Loucy (cell line): ENCODE data around the gene MGAT1.
"Not testable (repeated sequence)": the region's sequence is repeated elsewhere in the genome, so short reads cannot be mapped to it uniquely, and the experiment has no call there.

Experiments used
- H2AFZ ChIP-seq: fragments of 200-600 bp; sonication (generic); 2 replicates; pipeline ENCODE4 v1.6.0; 2016; ENCODE audit warnings: antibody characterized with exemption, mild to moderate bottlenecking, low read length, moderate library complexity
- H3F3A ChIP-seq: fragments of 200-600 bp; 2 replicates; pipeline ENCODE4 v1.6.0; 2016; ENCODE audit warnings: antibody characterized with exemption, low read depth, mild to moderate bottlenecking
- H3K27me3 ChIP-seq: fragments of 200-600 bp; sonication (generic); 2 replicates; pipeline ENCODE4 v1.6.1; 2014; ENCODE audit warnings: low read length, mild to moderate bottlenecking; ENCODE audit not compliant: insufficient read depth, poor library complexity, severe bottlenecking
- H3K36me3 ChIP-seq: fragments of 200-600 bp; sonication (generic); 2 replicates; pipeline ENCODE4 v1.6.1; 2016; ENCODE audit warnings: low read length; ENCODE audit not compliant: insufficient read depth
- H3K4me1 ChIP-seq: fragments of 200-600 bp; sonication (generic); 2 replicates; pipeline ENCODE4 v1.5.1; 2014; ENCODE audit warnings: low read length, mild to moderate bottlenecking; ENCODE audit not compliant: insufficient read depth, poor library complexity, severe bottlenecking
- H3K4me2 ChIP-seq: fragments of 200-600 bp; sonication (generic); 2 replicates; pipeline ENCODE4 v1.6.0; 2014; ENCODE audit warnings: antibody characterized with exemption, low read length, low read depth, mild to moderate bottlenecking; ENCODE audit not compliant: poor library complexity, severe bottlenecking
- H3K4me3 ChIP-seq: fragments of 200-600 bp; sonication (generic); 2 replicates; pipeline ENCODE4 v1.5.1; 2014; ENCODE audit warnings: low read length, mild to moderate bottlenecking, mixed read lengths; ENCODE audit not compliant: poor library complexity, severe bottlenecking
- H3K79me2 ChIP-seq: fragments of 200-600 bp; sonication (generic); 2 replicates; pipeline ENCODE4 v1.6.1; 2014; ENCODE audit warnings: low read length; ENCODE audit not compliant: insufficient read depth
- H3K9ac ChIP-seq: fragments of 200-600 bp; sonication (generic); 2 replicates; pipeline ENCODE4 v1.6.0; 2014; ENCODE audit warnings: mild to moderate bottlenecking, low read depth, low read length, moderate library complexity; ENCODE audit not compliant: poor library complexity, severe bottlenecking
- H3K9me2 ChIP-seq: fragments of 200-600 bp; sonication (generic); replicated peaks from 2 replicates; pipeline ENCODE4 v1.6.1; 2016; ENCODE audit warnings: low read depth, low read length, mixed read lengths
- H3K9me3 ChIP-seq: fragments of 200-600 bp; sonication (generic); 2 replicates; pipeline ENCODE4 v1.6.1; 2014; ENCODE audit warnings: mild to moderate bottlenecking, antibody characterized with exemption, low read length, low read depth; ENCODE audit not compliant: insufficient read depth
- H4K20me1 ChIP-seq: fragments of 200-600 bp; sonication (generic); 2 replicates; pipeline ENCODE4 v1.6.0; 2014; ENCODE audit warnings: antibody characterized with exemption, low read length, mild to moderate bottlenecking; ENCODE audit not compliant: insufficient read depth, poor library complexity, severe bottlenecking
- EZH2phosphoT487 ChIP-seq: fragments of 200-600 bp; IDR thresholded peaks from 2 replicates; pipeline ENCODE4 v1.6.1; 2018; ENCODE audit warnings: antibody characterized with exemption, mild to moderate bottlenecking, moderate library complexity, borderline replicate concordance
- TF ChIP-seq, protein P1 (sequence below): fragments of 200-600 bp; sonication (generic); conservative IDR thresholded peaks from 2 replicates; pipeline ENCODE4 v1.5.1; 2014; ENCODE audit warnings: mild to moderate bottlenecking, antibody characterized with exemption, low read length

MGAT1 gene

DNA sequence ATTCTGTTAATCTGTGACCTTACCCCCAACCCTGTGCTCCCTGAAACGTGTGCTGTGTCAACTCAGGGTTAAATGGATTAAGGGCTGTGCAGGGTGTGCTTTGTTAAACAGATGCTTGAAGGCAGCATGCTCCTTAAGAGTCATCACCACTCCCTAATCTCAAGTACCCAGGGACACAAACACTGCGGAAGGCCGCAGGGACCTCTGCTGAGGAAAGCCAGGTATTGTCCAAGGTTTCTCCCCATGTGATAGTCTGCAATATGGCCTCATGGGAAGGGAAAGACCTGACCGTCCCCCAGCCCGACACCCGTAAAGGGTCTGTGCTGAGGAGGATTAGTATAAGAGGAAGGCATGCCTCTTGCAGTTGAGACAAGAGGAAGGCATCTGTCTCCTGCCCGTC, 24.8 kb upstream of the MGAT1 start:
- not testable (repeated sequence) for H3K4me3 ChIP-seq, H4K20me1 ChIP-seq, H3K9me3 ChIP-seq, H3K4me1 ChIP-seq, H3K36me3 ChIP-seq, H2AFZ ChIP-seq, H3F3A ChIP-seq, H3K27me3 ChIP-seq, H3K9ac ChIP-seq, H3K9me2 ChIP-seq, H3K4me2 ChIP-seq
- peaks cover 21% of the 10 kb centered on the region for H3K79me2 ChIP-seq

DNA sequence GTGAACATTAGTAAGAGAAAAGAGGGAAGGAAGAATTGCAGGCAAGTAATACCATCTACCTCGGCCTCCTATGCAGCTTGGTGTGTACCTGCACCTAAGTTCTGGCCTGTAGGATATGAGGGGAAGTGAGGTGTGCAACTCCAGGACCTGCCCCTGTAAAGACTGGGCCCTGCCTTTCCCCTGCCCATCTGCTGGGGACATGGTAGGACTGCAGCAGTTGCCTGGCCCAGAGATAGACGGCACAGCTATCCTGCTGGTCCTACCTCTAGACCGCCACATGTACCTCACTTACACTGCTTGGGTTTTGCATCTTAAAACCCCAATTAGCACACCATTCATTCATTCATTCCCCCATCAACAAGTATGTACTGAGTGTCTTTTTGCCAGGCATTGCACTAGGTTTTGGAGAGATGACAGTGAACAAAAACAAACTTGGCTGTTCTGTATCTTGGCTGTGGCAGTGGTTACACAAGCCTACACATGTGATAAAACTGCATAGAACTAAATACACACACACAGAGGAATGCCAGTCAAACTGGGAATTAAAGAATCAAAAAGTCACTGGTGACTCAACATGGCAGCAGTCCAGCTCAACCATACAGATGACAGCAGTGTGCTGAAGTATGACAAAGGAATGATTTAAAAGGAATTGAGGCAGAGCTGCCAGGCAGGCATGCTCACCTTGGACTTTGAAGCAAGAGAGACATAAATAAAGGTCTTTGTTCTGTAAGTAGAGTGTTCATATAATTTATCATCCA, 23.3 kb upstream of the MGAT1 start:
- TF ChIP-seq EZH2phosphoT487, result no peak
- TF ChIP-seq, protein P1, sequence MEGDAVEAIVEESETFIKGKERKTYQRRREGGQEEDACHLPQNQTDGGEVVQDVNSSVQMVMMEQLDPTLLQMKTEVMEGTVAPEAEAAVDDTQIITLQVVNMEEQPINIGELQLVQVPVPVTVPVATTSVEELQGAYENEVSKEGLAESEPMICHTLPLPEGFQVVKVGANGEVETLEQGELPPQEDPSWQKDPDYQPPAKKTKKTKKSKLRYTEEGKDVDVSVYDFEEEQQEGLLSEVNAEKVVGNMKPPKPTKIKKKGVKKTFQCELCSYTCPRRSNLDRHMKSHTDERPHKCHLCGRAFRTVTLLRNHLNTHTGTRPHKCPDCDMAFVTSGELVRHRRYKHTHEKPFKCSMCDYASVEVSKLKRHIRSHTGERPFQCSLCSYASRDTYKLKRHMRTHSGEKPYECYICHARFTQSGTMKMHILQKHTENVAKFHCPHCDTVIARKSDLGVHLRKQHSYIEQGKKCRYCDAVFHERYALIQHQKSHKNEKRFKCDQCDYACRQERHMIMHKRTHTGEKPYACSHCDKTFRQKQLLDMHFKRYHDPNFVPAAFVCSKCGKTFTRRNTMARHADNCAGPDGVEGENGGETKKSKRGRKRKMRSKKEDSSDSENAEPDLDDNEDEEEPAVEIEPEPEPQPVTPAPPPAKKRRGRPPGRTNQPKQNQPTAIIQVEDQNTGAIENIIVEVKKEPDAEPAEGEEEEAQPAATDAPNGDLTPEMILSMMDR, result no peak
- Histone ChIP-seq H3K9me3 (no peaks in the 10 kb centered on the region), H3K36me3 (no peaks in the 10 kb centered on the region), H3K4me1 (peaks cover 4% of the 10 kb centered on the region), H3F3A (no peaks in the 10 kb centered on the region), H2AFZ (no peak overlapping the region), H4K20me1 (no peaks in the 10 kb centered on the region), H3K4me3 (no peak overlapping the region), H3K9me2 (no peaks in the 10 kb centered on the region), H3K4me2 (no peak overlapping the region), H3K27me3 (no peaks in the 10 kb centered on the region), H3K9ac (no peak overlapping the region), H3K79me2 (peaks cover 12% of the 10 kb centered on the region)

DNA sequence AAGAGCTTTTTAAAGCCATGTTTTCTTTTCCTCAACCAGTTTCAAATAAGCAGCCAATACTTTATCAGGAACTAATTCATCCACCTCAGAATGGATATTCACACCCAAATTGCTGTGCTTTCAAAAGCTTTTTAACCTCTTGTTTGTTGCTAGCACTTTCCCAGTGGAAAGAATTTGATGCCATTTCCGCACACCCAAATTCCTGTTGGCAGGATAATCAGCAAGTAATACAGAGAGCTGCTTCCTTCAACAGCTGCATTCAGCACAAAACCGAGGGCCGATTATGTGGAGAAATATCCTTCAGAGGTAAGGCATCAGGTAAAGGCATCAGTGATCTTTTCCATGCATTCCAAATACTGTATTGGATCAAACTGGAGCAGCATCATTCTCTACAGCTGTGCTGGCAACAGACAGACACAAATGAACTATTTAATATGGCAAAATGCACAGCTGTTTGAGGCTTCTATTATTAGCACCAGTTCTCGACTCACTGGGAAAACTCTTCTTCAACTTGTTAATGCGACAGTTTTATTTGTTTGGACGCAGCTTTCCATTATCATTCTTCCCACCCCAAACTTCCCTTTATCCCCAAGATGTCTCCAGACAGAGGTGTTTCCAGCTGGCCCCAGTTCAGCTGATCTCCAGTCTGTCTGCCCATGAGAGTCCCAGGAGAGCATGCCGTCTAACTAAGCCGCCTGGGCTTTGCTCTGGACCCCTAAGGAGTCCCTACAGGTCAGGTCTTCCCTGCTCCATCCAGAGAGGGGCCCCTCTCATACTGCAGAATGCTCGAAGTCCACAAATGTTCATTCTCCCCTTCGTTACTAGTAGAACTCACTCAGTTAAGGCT, 22.2 kb upstream of the MGAT1 start:
- Histone ChIP-seq H2AFZ (no peak overlapping the region), H3K36me3 (no peaks in the 10 kb centered on the region), H3K9me2 (no peaks in the 10 kb centered on the region), H3F3A (no peaks in the 10 kb centered on the region), H3K79me2 (peaks cover 3% of the 10 kb centered on the region), H3K4me1 (peaks cover 1% of the 10 kb centered on the region), H3K9ac (no peak overlapping the region), H3K4me2 (no peak overlapping the region), H3K9me3 (no peaks in the 10 kb centered on the region), H3K27me3 (no peaks in the 10 kb centered on the region), H4K20me1 (no peaks in the 10 kb centered on the region), H3K4me3 (no peak overlapping the region)
- TF ChIP-seq EZH2phosphoT487, result no peak
- TF ChIP-seq, protein P1, result no peak
